Small intestine (tissue), 16 donors: ENCODE results near the gene STXBP5. TPM values are rescaled to one million over a fixed set of nuclear protein-coding genes. Genes with fewer than 3 reads are reported as not detected.

Experiments used
- DNase-seq, 2 donors: peaks; one replicate each; pipeline versions ENCODE4 v3.0.0 to v3.0.0-alpha.2; 2013
- FAIRE-seq: peaks from 2 replicates; lab custom pipeline; 2012; peaks lifted over from hg19 to GRCh38; lab: Jason Lieb, UNC
- H3K27ac ChIP-seq, 3 donors: one replicate each; pipeline ENCODE4 v1.5.1; 2013; ENCODE audit warnings: low read length in 2 of 3, mild to moderate bottlenecking in 2 of 3, control low read depth in 1 of 3, inconsistent platforms in 1 of 3, low read depth in 1 of 3, moderate library complexity in 1 of 3
- H3K27me3 ChIP-seq, 3 donors: one replicate each; pipeline ENCODE4 v1.6.1; 2013; ENCODE audit warnings: low read length in 3 of 3, inconsistent platforms in 1 of 3; ENCODE audit not compliant: control insufficient read depth in 3 of 3, insufficient read depth in 3 of 3
- H3K36me3 ChIP-seq, 3 donors: one replicate each; pipeline ENCODE4 v1.6.1; 2013; ENCODE audit warnings: low read length in 3 of 3, inconsistent platforms in 1 of 3, low read depth in 1 of 3, mild to moderate bottlenecking in 1 of 3, moderate library complexity in 1 of 3; ENCODE audit not compliant: control insufficient read depth in 3 of 3, insufficient read depth in 2 of 3
- H3K4me1 ChIP-seq, 3 donors: one replicate each; pipeline ENCODE4 v1.6.1; 2013; ENCODE audit warnings: low read length in 2 of 3, inconsistent platforms in 1 of 3, low read depth in 1 of 3, mild to moderate bottlenecking in 1 of 3, moderate library complexity in 1 of 3; ENCODE audit not compliant: control insufficient read depth in 3 of 3, insufficient read depth in 2 of 3
- H3K4me3 ChIP-seq, 3 donors: one replicate each; pipeline ENCODE4 v1.5.1; 2013; ENCODE audit warnings: low read length in 3 of 3, control low read depth in 1 of 3, inconsistent platforms in 1 of 3, low read depth in 1 of 3, mild to moderate bottlenecking in 1 of 3, moderate library complexity in 1 of 3
- H3K9me3 ChIP-seq, 2 donors: one replicate each; pipeline ENCODE4 v1.6.1; 2013; ENCODE audit warnings: low read depth in 1 of 2, low read length in 1 of 2; ENCODE audit not compliant: control insufficient read depth in 2 of 2, insufficient read depth in 1 of 2
- WGBS, 3 donors: extraction: QIAGEN DNeasy Blood & Tissue Kit; methylation state at CpG; one replicate each; pipeline ENCODE4 v1.1.7; 2013; 5-methylcytosine and 5-hydroxymethylcytosine counted together
- long read RNA-seq, 10 donors: transcript quantifications; one replicate each; lab custom pipeline, GENCODE V29; 2026
- polyA plus RNA-seq, 4 donors: library from polyadenylated mRNA; stranded (reverse) in 3 of 4; unstranded in 1 of 4; fragments of 200-250 nt in 3 of 4; fragments of 120-200 nt in 1 of 4; gene quantifications; one replicate each; pipeline versions ENCODE4 v1.2.1 to v1.2.3, GENCODE V29; 2013
- donor health status: healthy with polysubstance abuse.
- donor health status: control.
- donor health status: control.
- donor health status: Bipolar disorder and iron deficiency.
- donor health status: healthy.

The STXBP5 gene
- 10 to 100 TPM; 10.8 to 25.0 (median 16.6) TPM for polyA plus RNA-seq
- long read RNA-seq, donor 1, full-length matches to known transcripts: 3 of 3 reads
- long read RNA-seq, donor 1, partial matches to known transcripts: 0 of 3 reads
- long read RNA-seq, donor 1, other reads (novel, unspliced or antisense): 0 of 3 reads
- long read RNA-seq, donor 2: 0 reads
- long read RNA-seq, donor 3: 0 reads
- long read RNA-seq, donor 4: 0 reads
- long read RNA-seq, donor 5: 0 reads
- long read RNA-seq, donor 6, full-length matches to known transcripts: 1 of 1 reads
- long read RNA-seq, donor 6, partial matches to known transcripts: 0 of 1 reads
- long read RNA-seq, donor 6, other reads (novel, unspliced or antisense): 0 of 1 reads
- long read RNA-seq, donor 7: 0 reads
- long read RNA-seq, donor 8: 0 reads
- long read RNA-seq, donor 9: 0 reads
- long read RNA-seq, donor 10, full-length matches to known transcripts: 1 of 1 reads
- long read RNA-seq, donor 10, partial matches to known transcripts: 0 of 1 reads
- long read RNA-seq, donor 10, other reads (novel, unspliced or antisense): 0 of 1 reads

DNA sequence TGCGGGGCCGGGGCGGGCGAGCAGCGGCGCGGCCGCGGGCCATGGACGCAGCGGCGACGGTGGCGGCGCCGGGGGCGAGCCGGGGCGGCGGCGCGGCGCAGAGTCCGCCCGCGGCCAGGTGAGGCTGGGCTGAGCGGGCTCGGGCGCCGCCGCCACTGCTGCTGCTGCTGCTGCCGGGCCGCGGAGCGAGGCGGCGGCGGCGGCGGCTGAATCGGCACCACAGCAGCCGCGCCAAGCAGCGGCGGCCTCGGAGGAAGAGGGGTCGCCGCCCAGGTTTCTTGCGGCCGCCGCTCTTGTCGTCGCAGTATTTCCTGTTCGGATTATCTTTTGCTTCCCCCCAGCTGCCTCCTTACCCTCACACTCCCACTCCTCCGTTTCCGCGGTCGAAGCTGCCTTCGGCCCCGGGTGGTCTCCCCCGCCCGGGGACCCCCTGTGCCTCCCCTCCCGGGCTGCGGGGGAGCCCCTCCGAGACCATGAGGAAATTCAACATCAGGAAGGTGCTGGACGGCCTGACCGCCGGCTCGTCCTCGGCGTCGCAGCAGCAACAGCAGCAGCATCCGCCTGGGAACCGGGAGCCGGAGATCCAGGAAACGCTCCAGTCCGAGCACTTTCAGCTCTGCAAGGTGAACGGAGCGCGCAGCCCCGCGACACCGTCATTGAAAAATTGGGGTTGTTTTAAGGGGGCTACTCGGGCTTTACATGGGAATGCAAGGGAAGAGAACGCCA, at the start of gene STXBP5:
TSS of gene STXBP5 (plus strand) at position 358 of the 726 bp plus-strand sequence. CDS start at position 474, 116 bp downstream.
- no peaks in the 10 kb centered on the region for H3K27me3 ChIP-seq
- FAIRE-seq: no peak
- peak; percentile 64 to 85 for DNase-seq

DNA sequence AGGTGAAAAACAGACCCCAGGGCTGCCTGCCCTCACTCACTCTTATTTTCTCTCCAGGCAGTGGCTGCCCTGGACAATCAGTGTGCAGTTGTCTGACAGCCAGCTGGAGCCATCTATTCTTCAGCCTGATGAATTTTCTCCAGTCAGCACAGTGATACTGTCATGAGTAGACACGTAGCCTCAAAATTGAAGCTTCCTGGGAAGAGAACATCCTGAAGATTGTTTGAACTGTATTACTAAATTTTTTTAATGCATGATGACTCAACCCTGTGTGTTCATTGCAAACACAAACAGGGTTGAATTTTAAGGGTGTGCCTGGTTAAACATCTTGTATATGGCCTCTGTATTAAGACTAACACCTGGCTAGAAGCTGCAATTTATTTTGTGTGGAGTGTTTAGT, 49.8 kb upstream of the STXBP5 start:
- peak; percentile 36 to 53 for DNase-seq
- H3K4me3 ChIP-seq: no peak overlapping the region
- no peak for FAIRE-seq

More for the DNA sequence above, at the start of gene STXBP5:
- peak within 1 kb of the TSS; percentile 91 to 100 (median 99) for H3K27ac ChIP-seq
- no peaks in the 10 kb centered on the region for H3K36me3 ChIP-seq
- no peaks in the 10 kb centered on the region for H3K9me3 ChIP-seq
- H3K4me3 ChIP-seq: peak within 1 kb of the TSS; percentile 93 to 99 (median 96)
- H3K4me1 ChIP-seq: no peaks in the 10 kb centered on the region
- 0 to 1% (median 0%) methylated on average over 49 to 85 of the region's 85 CpGs for WGBS, 3 donors

DNA sequence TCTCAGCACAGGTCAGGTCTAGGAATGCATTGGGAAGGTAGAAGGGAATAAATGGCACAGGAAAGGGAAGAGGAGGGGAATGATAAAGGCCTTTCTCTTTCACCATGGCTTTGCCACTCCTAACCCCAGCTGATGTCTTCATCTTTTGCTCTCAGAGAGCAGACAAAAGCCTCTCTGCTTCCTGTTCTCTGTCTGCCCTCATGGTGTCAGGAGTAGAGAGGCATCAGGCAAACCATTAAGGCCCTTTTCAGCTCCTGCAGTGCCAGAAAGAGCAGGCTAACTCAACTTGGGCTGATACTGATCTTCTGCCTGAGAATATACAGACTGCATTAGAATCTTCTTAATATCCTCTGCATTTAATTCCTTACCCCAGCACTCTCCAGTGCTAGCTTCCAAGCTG, 48.0 kb upstream of the STXBP5 start:
- no peaks in the 10 kb centered on the region for H3K4me1 ChIP-seq
- H3K9me3 ChIP-seq: no peaks in the 10 kb centered on the region
- DNase-seq (no peak), FAIRE-seq (no peak)
- H3K4me3 ChIP-seq: no peak overlapping the region
- no peak overlapping the region for H3K27ac ChIP-seq
- H3K27me3 ChIP-seq: no peaks in the 10 kb centered on the region
- no peaks in the 10 kb centered on the region for H3K36me3 ChIP-seq

More for the DNA sequence above, 49.8 kb upstream of the STXBP5 start:
- no peaks in the 10 kb centered on the region for H3K36me3 ChIP-seq
- peaks cover 0 to 4% (median 3%) of the 10 kb centered on the region in 3 donors for H3K4me1 ChIP-seq
- WGBS, 3 donors: 21 to 54% (median 31%) methylated on average over 1 of the region's 1 CpG
- H3K9me3 ChIP-seq: no peaks in the 10 kb centered on the region
- peak overlapping the region in 2 of 3 donors; percentile 7 to 34 for H3K27ac ChIP-seq
- no peaks in the 10 kb centered on the region for H3K27me3 ChIP-seq

DNA sequence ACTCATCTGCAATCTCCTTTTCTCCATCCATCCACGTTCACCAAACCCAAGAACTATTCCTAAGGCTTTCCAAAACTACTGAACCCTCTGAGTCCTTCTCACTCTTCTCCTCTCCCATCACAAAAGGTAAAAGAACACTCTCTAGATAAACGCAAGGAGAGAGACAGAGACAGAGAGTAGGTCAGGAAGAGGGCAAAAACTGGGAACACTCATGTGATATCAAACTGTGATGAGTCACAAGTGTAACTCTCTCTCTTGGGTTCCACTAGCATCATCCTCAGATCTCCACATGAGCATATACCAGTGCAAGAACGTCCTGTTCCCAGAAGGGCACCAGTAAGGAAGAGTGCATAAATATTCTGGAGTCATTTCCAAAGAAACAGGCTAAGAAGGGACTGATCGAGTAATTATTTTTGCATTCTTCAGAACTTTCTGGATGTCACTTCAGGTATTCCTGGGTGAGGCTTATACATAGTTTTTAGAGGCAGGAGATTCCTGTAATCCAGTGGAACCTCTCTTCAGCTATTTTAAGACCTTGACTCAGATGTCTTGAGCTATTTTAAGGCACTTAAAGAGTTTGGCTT, 47.3 kb upstream of the STXBP5 start:
- no peak overlapping the region for H3K4me3 ChIP-seq
- no peak for FAIRE-seq
- DNase-seq: no peak
- no peaks in the 10 kb centered on the region for H3K36me3 ChIP-seq
- no peaks in the 10 kb centered on the region for H3K4me1 ChIP-seq
- H3K27me3 ChIP-seq: no peaks in the 10 kb centered on the region
- 82 to 87% (median 82%) methylated on average over 4 of the region's 4 CpGs for WGBS, 3 donors
- no peaks in the 10 kb centered on the region for H3K9me3 ChIP-seq
- no peak overlapping the region for H3K27ac ChIP-seq

DNA sequence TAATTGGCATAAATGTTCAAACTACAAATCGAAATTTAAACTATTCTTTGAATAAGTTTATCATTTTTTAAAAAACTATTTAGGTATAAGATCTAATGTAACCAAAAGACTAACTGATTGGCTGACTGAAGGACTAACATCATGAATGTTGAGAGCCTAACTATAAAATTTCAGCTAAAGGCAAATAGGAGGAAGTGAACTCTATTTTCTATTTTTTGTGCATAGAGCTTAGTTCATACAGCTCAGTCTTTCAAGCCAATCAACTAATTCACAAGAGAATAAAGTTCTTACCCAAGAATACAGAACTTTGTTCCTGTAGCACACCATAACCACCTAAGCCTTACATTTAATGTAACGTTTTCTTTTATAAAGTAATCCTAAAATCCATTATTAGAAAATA, 46.3 kb upstream of the STXBP5 start:
- WGBS, 3 donors: 78 to 83% (median 80%) methylated on average over 2 of the region's 2 CpGs
- Histone ChIP-seq H3K4me1 (no peaks in the 10 kb centered on the region), H3K36me3 (no peaks in the 10 kb centered on the region), H3K27ac (no peak overlapping the region), H3K27me3 (no peaks in the 10 kb centered on the region), H3K4me3 (no peak overlapping the region), H3K9me3 (no peaks in the 10 kb centered on the region)
- no peak for DNase-seq
- FAIRE-seq: peak; percentile 30

DNA sequence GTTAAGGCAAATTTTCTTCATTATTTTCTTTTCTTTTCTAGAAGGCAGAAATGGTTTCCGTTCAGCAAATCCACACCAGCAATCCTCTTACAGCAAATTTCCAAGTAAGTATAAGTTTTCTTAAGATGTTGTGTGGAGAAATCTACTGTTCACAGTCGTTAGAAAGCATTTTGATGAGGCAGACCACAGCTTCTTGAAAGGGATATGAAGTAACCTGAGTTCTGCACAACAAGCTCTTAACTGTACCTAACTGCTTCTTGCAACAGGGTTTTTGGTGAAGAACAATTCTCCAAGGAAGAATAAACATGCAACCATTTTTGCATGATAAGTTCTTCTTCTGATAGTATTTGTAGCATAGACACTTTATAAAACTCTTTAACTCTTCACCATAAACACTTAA, 45.3 kb upstream of the STXBP5 start:
- no peak overlapping the region for H3K27ac ChIP-seq
- FAIRE-seq (no peak), DNase-seq (no peak)
- H3K4me3 ChIP-seq: no peak overlapping the region
- H3K27me3 ChIP-seq: no peaks in the 10 kb centered on the region
- H3K36me3 ChIP-seq: no peaks in the 10 kb centered on the region
- H3K4me1 ChIP-seq: no peaks in the 10 kb centered on the region
- no peaks in the 10 kb centered on the region for H3K9me3 ChIP-seq
- 80 to 86% (median 83%) methylated on average over 2 of the region's 2 CpGs for WGBS, 3 donors

DNA sequence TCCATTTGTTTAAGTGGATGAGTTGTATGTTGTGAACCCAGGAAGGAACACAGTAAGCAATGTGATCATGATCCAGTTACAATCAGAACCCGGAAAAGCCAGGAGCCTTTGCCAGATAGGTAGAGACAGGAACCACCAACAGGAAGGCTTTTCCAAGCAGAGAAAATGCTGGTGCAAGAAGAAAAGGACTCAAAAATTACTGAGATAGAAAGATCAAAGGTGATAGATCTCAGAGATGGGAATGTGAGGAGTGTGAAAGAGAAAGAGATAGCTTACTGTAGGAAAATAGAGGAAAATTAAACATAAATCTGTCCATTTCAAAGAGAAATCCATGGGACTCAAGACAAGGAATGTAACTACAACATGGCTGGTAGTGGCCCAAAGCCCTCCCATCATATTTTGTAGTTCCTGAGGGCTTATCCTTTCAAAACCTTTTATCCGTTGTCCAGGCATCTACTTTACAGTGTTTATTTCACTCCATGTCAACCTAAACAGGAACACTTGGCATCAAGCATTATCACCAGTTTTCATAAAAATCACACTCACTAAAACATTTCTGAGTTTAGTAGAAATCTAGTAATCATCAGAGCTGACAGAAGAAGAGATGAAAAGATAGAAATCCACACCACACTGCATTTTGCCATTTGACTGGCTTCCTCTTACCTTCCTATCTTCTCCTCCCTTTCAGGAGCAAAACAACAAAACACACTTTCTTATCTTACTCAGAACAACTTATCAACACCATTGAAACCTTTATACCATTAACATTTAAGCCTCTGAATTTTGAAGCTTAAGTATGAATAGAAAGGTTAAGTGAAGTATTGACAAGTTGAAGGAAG, 44.5 kb upstream of the STXBP5 start:
- H3K4me3 ChIP-seq: no peak overlapping the region
- no peaks in the 10 kb centered on the region for H3K27me3 ChIP-seq
- no peaks in the 10 kb centered on the region for H3K4me1 ChIP-seq
- no peak for DNase-seq
- no peaks in the 10 kb centered on the region for H3K9me3 ChIP-seq
- H3K27ac ChIP-seq: no peak overlapping the region
- WGBS, 3 donors: 79 to 91% (median 87%) methylated on average over 2 of the region's 2 CpGs
- no peak for FAIRE-seq
- no peaks in the 10 kb centered on the region for H3K36me3 ChIP-seq
